Measurements from ENCODE around the gene SCT. TPM values are rescaled to one million over a fixed set of nuclear protein-coding genes. Genes with fewer than 3 reads are reported as not detected.

SCT gene
- total and polyA plus RNA-seq, 2 of the 8 experiments (the other 6 are each of a cell fraction or from before 2014, with no cell fraction given) = 1.7 to 2.0 TPM

DNA sequence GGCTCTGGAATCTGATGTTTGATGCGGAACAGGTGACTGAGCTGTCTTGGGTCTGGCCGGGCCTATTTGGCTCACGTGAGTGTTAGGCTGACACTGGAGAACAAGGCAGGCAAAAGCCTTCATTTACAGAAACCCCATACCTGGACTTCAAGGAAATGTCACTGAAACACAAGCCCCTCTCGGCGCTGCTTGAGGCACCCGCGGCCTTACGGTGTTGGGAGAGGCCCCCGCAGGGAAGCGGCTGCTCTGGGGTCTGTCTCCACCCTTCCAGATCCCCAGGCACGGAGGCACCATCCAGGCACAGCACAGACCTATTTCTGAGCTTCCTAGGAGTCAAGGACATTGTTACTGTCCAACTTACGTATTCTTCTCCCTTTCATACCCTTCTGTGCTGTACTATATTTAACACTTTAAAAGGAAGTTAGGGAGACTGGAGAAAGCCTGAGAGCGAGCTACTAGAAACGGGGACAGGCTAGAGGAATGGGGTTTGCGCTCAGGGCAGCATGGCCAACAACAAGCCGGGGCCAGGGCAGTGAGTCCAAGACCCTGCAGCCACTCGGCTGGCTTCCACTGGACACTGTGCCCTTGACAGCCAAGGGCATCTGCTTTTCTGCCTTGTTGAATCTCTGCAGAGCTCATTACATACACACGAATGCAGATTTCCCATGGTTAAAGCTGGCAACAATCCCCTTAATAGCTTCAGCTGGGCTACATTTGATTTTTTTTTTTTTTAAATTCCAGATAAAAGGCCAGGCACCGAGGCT is 33.9 kb upstream of the SCT start:
- Histone ChIP-seq H3K18ac (ENCODE audit: extremely low read depth, low read length) (no peak overlapping the region), H2BK12ac (ENCODE audit: low read depth, low read length) (no peak overlapping the region), H3K79me1 (ENCODE audit: low read depth, low read length) (no peaks in the 10 kb centered on the region; the same call in none of the 2 replicates), H3K27me3 (replicated peaks in 1 of 4; ENCODE audit: control insufficient read depth in 3 of 4, extremely low read depth in 1 of 4, insufficient read depth in 3 of 4, low read length in 3 of 4) (no peaks in the 10 kb centered on the region), H3K56ac (replicated peaks; ENCODE audit: insufficient read length, low read depth, low read length) (no peak overlapping the region), H2BK120ac (replicated peaks; ENCODE audit: low read depth, low read length) (no peak overlapping the region), H2BK15ac (ENCODE audit: low read length) (no peak overlapping the region), H4K8ac (ENCODE audit: extremely low read depth, insufficient read depth, low read length) (no peak overlapping the region; the same call in 1 of the 2 replicates), H2BK5ac (ENCODE audit: low read depth, low read length) (no peak overlapping the region), H3K4me1 (replicated peaks in 1 of 4; ENCODE audit: control insufficient read depth in 3 of 4, insufficient read depth in 4 of 4, low read length in 3 of 4) (no peaks in the 10 kb centered on the region), H3K36me3 (ENCODE audit: control insufficient read depth in 2 of 4, insufficient read depth in 4 of 4, low read length in 3 of 4) (peaks cover 2 to 20% (median 4%) of the 10 kb centered on the region in 4 experiments; a peak in 6 of 8 replicates), H3K4me2 (ENCODE audit: insufficient read depth in 1 of 2, low read depth in 2 of 2, low read length in 2 of 2) (no peak overlapping the region), H4K5ac (ENCODE audit: insufficient read length, low read depth, low read length) (no peak overlapping the region), H3K9ac (replicated peaks in 1 of 4; ENCODE audit: extremely low read depth in 1 of 4, low read depth in 3 of 4, low read length in 3 of 4) (no peak overlapping the region), H3K9me3 (ENCODE audit: insufficient read depth in 2 of 2, low read depth in 1 of 2, low read length in 1 of 2) (peaks cover 0 to 4% of the 10 kb centered on the region in 2 experiments; a peak in 1 of 4 replicates), H3K23me2 (ENCODE audit: low read depth, low read length) (no peaks in the 10 kb centered on the region), H3K23ac (ENCODE audit: insufficient read length) (no peak overlapping the region), H3K79me2 (ENCODE audit: control insufficient read depth in 1 of 2, insufficient read depth in 2 of 2, low read length in 2 of 2) (no peaks in the 10 kb centered on the region; a peak in 1 of 4 replicates), H4K20me1 (replicated peaks in 1 of 2; ENCODE audit: control insufficient read depth in 1 of 2, insufficient read depth in 2 of 2, low read length in 2 of 2) (peaks cover 5 to 8% of the 10 kb centered on the region in 2 experiments), H3K4me3 (ENCODE audit: extremely low read depth in 1 of 4, insufficient read depth in 2 of 4, low read depth in 3 of 4, low read length in 4 of 4) (no peak overlapping the region), H3K14ac (ENCODE audit: insufficient read length) (no peak overlapping the region), H2AFZ (ENCODE audit: low read length) (no peak overlapping the region), H2BK20ac (ENCODE audit: low read length) (no peak overlapping the region), H2AK5ac (ENCODE audit: low read depth, low read length) (no peak overlapping the region), H3K27ac (ENCODE audit: low read depth, low read length) (no peak overlapping the region), H3K4ac (replicated peaks; ENCODE audit: insufficient read length, low read depth, low read length) (no peak overlapping the region), H4K91ac (replicated peaks; ENCODE audit: insufficient read length, low read length) (no peak overlapping the region)
- ChIA-PET POLR2A (ENCODE audit: partially characterized antibody) (interaction anchor here (1.1 to 1.3 kb wide), 2 partner anchors 13 to 22 kb away, joined by 3 to 5 read pairs; no protein-coding TSS in a partner anchor), CTCF (ENCODE audit: partially characterized antibody) (interaction anchor here (0.6 to 4.1 kb wide), 17 partner anchors 12 to 115 kb away, joined by 3 to 24 read pairs (median 4); no protein-coding TSS in a partner anchor)
- WGBS, 2 experiments (ENCODE audit: extremely low coverage in 1 of 2, insufficient coverage in 1 of 2, insufficient read length in 1 of 2, insufficient replicate concordance in 2 of 2, low coverage in 1 of 2, low lambda C conversion rate in 2 of 2, missing lambda C conversion rate in 1 of 2) = 94% methylated on average over 19 of the region's 19 CpGs; no CpG with 5 or more reads in 1 of the 2 experiments
- no peak for TF ChIP-seq ZNF274 (IDR thresholded peaks at IDR 0.05; ENCODE audit: borderline replicate concordance, extremely low read depth, low read length)
- no peak for TF ChIP-seq CHD1 (IDR thresholded peaks at IDR 0.05; ENCODE audit: low read depth, low read length)
- no peak for TF ChIP-seq BCL11A (IDR thresholded peaks at IDR 0.05; ENCODE audit: low read depth in 2 of 2, low read length in 2 of 2)
- TF ChIP-seq ASH2L (IDR thresholded peaks at IDR 0.05; ENCODE audit: low read length) = no peak
- no peak for TF ChIP-seq KDM1A (IDR thresholded peaks at IDR 0.05; ENCODE audit: borderline replicate concordance, low read length)
- no peak for TF ChIP-seq POLR2AphosphoS5 (IDR thresholded peaks at IDR 0.05; ENCODE audit: low read depth, low read length)
- TF ChIP-seq SP2 (IDR thresholded peaks at IDR 0.05; ENCODE audit: low read length) = no peak
- TF ChIP-seq TEAD4 (IDR thresholded peaks at IDR 0.05; ENCODE audit: low read depth, low read length) = no peak
- TF ChIP-seq RAD21 (IDR thresholded peaks at IDR 0.05 in 1 of 2, conservative IDR thresholded peaks at IDR 0.05 in 1 of 2; ENCODE audit: low read depth in 2 of 2, low read length in 2 of 2) = no peak
- no peak for TF ChIP-seq RNF2 (IDR thresholded peaks at IDR 0.05; ENCODE audit: borderline replicate concordance, low read depth, low read length, missing control alignments, poor library complexity, severe bottlenecking)
- no peak for TF ChIP-seq BRCA1 (IDR thresholded peaks at IDR 0.05; ENCODE audit: low read depth, low read length)
- TF ChIP-seq TCF12 (IDR thresholded peaks at IDR 0.05; ENCODE audit: low read depth, low read length) = no peak
- TF ChIP-seq MAFK (IDR thresholded peaks at IDR 0.05; ENCODE audit: low read depth, low read length) = no peak
- DNase-seq (ENCODE audit: low read depth in 1 of 2, low spot score in 2 of 2) = no peak
- no peak for FAIRE-seq
